Measurements from ENCODE around the gene CCDC183. TPM values are rescaled to one million over a fixed set of nuclear protein-coding genes. Genes with fewer than 3 reads are reported as not detected.

CCDC183 gene
- total RNA-seq, 1 donor from 2014 or later, result 1.6 TPM

- DNase-seq (ENCODE audit: low spot score), result no peak
- intact Hi-C loops (cut with DNase I), result no loop called here
Observed at GRCh38 chr9:136850866-136851775, 55.0 kb downstream of the CCDC183 start.

GRCh38 chr9:136851941-136852663 is 56.0 kb downstream of the CCDC183 start, which contains the start of gene MAMDC4:
Gene MAMDC4, plus strand, starts transcription at chr9:136852346. Its CDS starts 71 bp downstream, at chr9:136852417.
- DNase-seq (ENCODE audit: low spot score), result no peak
- intact Hi-C loops (cut with DNase I), result no loop called here

GRCh38 chr9:136852664-136853595 is 56.8 kb downstream of the CCDC183 start:
- intact Hi-C loops (cut with DNase I), result no loop called here
- DNase-seq (ENCODE audit: low spot score), result no peak

GRCh38 chr9:136853596-136854112 is 57.5 kb downstream of the CCDC183 start:
- DNase-seq (ENCODE audit: low spot score), result no peak
- intact Hi-C loops (cut with DNase I), result no loop called here

GRCh38 chr9:136854113-136854841 is 58.1 kb downstream of the CCDC183 start:
- intact Hi-C loops (cut with DNase I), result no loop called here
- no peak for DNase-seq (ENCODE audit: low spot score)

GRCh38 chr9:136854842-136855460 is 58.8 kb downstream of the CCDC183 start:
- no peak for DNase-seq (ENCODE audit: low spot score)
- intact Hi-C loops (cut with DNase I), result no loop called here

GRCh38 chr9:136855461-136856078 is 59.4 kb downstream of the CCDC183 start:
- DNase-seq (ENCODE audit: low spot score), result no peak

GRCh38 chr9:136856079-136856476 is 59.9 kb downstream of the CCDC183 start:
- intact Hi-C loops (cut with DNase I), result no loop called here

More at GRCh38 chr9:136855461-136856078, 59.4 kb downstream of the CCDC183 start:
- intact Hi-C loops (cut with DNase I), result no loop called here

GRCh38 chr9:136856541-136857141 is 60.5 kb downstream of the CCDC183 start:
- no peak for DNase-seq (ENCODE audit: low spot score)
- intact Hi-C loops (cut with DNase I), result no loop called here

More at GRCh38 chr9:136856079-136856476, 59.9 kb downstream of the CCDC183 start:
- DNase-seq (ENCODE audit: low spot score), result no peak

GRCh38 chr9:136857166-136857565 is 61.0 kb downstream of the CCDC183 start:
- DNase-seq (ENCODE audit: low spot score), result no peak
- intact Hi-C loops (cut with DNase I), result no loop called here

Small RNA genes within 50 kb of the gene (microRNA-seq; reads per million reads assigned to microRNA genes)
- gene MIR4292 (not detected), gene MIR6722 (not detected)

Other genes with a start within 250 kb of the CCDC183 start
- gene EGFL7, start 133.4 kb upstream of the CCDC183 start, total RNA-seq, result 85.3 TPM
- gene AGPAT2, start 108.9 kb upstream of the CCDC183 start, total RNA-seq, result 48.4 TPM
- gene DIPK1B, start 83.8 kb upstream of the CCDC183 start, total RNA-seq, result 28.3 TPM
- gene LCN10, start 53.4 kb upstream of the CCDC183 start, total RNA-seq, result 3.3 TPM
- 4.5 TPM for gene LCN6, start 47.8 kb upstream of the CCDC183 start, total RNA-seq
- not detected for gene LCN8, start 38.1 kb upstream of the CCDC183 start, total RNA-seq
- gene LCN15, start 31.8 kb upstream of the CCDC183 start, total RNA-seq, result not detected
- gene TMEM141, start 5.0 kb upstream of the CCDC183 start, total RNA-seq, result 62.5 TPM
- gene RABL6, start 11.6 kb downstream of the CCDC183 start, total RNA-seq, result 66.4 TPM
- gene AJM1, start 46.1 kb downstream of the CCDC183 start, total RNA-seq, result 8.6 TPM
- gene PHPT1, start 53.1 kb downstream of the CCDC183 start, total RNA-seq, result 296 TPM
- 11.0 TPM for gene MAMDC4, start 56.0 kb downstream of the CCDC183 start, total RNA-seq
- 293 TPM for gene EDF1, start 70.0 kb downstream of the CCDC183 start, total RNA-seq
- 10.2 TPM for gene TRAF2, start 90.2 kb downstream of the CCDC183 start, total RNA-seq
- gene FBXW5, start 148.4 kb downstream of the CCDC183 start, total RNA-seq, result 162 TPM
- gene C8G, start 148.9 kb downstream of the CCDC183 start, total RNA-seq, result 3.4 TPM
- gene LCN12, start 155.9 kb downstream of the CCDC183 start, total RNA-seq, result 20.7 TPM
- 1,323 TPM for gene PTGDS, start 181.2 kb downstream of the CCDC183 start, total RNA-seq
- 5.9 TPM for gene LCNL1, start 186.7 kb downstream of the CCDC183 start, total RNA-seq
- 26.0 TPM for gene PAXX, start 196.1 kb downstream of the CCDC183 start, total RNA-seq
- gene CLIC3, start 200.2 kb downstream of the CCDC183 start, total RNA-seq, result 12.9 TPM
- gene ABCA2, start 231.9 kb downstream of the CCDC183 start, total RNA-seq, result 41.5 TPM
- 0.22 TPM for gene FUT7, start 235.8 kb downstream of the CCDC183 start, total RNA-seq
- gene NPDC1, start 249.8 kb downstream of the CCDC183 start, total RNA-seq, result 96.4 TPM

Measured in cardiac septum (tissue), 1 donor.